ENCODE measurements around the gene SNCAIP. TPM values are rescaled to one million over a fixed set of nuclear protein-coding genes. Genes with fewer than 3 reads are reported as not detected.

Gene SNCAIP
- total RNA-seq, 4 donors from 2014 or later = 0.83 to 4.2 (median 2.9) TPM

GRCh38 chr5:122473138-122473843 lies 161.3 kb downstream of the SNCAIP start:
- WGBS = 88% methylated on average over 5 of the region's 5 CpGs
- no peak overlapping the region for H3K4me3 ChIP-seq
- TF ChIP-seq EP300 (IDR thresholded peaks at IDR 0.05) (no peak), POLR2A (IDR thresholded peaks at IDR 0.05; ENCODE audit: low read depth) (no peak), POLR2AphosphoS5 (IDR thresholded peaks at IDR 0.05) (no peak), CTCF (IDR thresholded peaks at IDR 0.05) (no peak)
- H3K4me1 ChIP-seq = no peaks in the 10 kb centered on the region
- intact Hi-C loops (cut with DNase I) = no loop called here
- H3K36me3 ChIP-seq = no peaks in the 10 kb centered on the region
- no peak for DNase-seq (ENCODE audit: extremely low spot score)
- H3K27ac ChIP-seq (replicated peaks in 1 of 4) = no peak overlapping the region
- H3K9me3 ChIP-seq = no peaks in the 10 kb centered on the region
- no peaks in the 10 kb centered on the region for H3K27me3 ChIP-seq

DNA sequence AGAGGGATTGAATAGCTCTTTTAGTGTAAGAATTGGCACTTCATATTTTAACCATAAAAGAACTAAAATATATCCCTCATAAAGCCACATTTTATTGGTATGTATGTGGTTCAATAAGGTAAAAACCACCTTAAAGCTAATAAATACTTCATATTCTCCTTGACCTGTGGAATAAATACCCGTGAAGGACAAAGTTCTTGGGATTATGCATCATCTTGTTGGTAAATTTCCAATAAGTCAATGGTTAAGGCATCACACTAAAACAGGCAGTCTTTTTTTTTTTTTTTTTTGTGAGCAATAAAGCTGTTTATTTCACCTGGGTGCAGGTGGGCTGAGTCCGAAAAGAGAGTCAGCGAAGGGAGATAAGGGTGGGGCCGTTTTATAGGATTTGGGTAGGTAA lies 161.9 kb downstream of the SNCAIP start:
- Histone ChIP-seq H3K27me3 (no peaks in the 10 kb centered on the region), H3K4me3 (no peak overlapping the region), H3K27ac (replicated peaks in 1 of 4) (no peak overlapping the region), H3K4me1 (no peaks in the 10 kb centered on the region), H3K9me3 (no peaks in the 10 kb centered on the region), H3K36me3 (no peaks in the 10 kb centered on the region)
- no peak for DNase-seq (ENCODE audit: extremely low spot score)
- WGBS = 91% methylated on average over 4 of the region's 4 CpGs
- TF ChIP-seq POLR2A (IDR thresholded peaks at IDR 0.05; ENCODE audit: low read depth) (no peak), CTCF (IDR thresholded peaks at IDR 0.05) (no peak), EP300 (IDR thresholded peaks at IDR 0.05) (no peak), POLR2AphosphoS5 (IDR thresholded peaks at IDR 0.05) (no peak)
- intact Hi-C loops (cut with DNase I) = no loop called here

GRCh38 chr5:122478741-122479442 lies 166.9 kb downstream of the SNCAIP start:
- Histone ChIP-seq H3K27ac (replicated peaks in 1 of 4) (no peak overlapping the region), H3K4me3 (no peak overlapping the region), H3K36me3 (no peaks in the 10 kb centered on the region), H3K4me1 (no peaks in the 10 kb centered on the region), H3K9me3 (no peaks in the 10 kb centered on the region), H3K27me3 (no peaks in the 10 kb centered on the region)
- TF ChIP-seq POLR2AphosphoS5 (IDR thresholded peaks at IDR 0.05) (no peak), CTCF (IDR thresholded peaks at IDR 0.05) (no peak)
- intact Hi-C loops (cut with DNase I) = no loop called here
- no peak for DNase-seq (ENCODE audit: extremely low spot score)
- 99% methylated on average over 3 of the region's 3 CpGs for WGBS

GRCh38 chr5:122480146-122480545 lies 168.1 kb downstream of the SNCAIP start:
- no peak for TF ChIP-seq EP300 (IDR thresholded peaks at IDR 0.05)
- no peak for TF ChIP-seq POLR2AphosphoS5 (IDR thresholded peaks at IDR 0.05)
- TF ChIP-seq CTCF (IDR thresholded peaks at IDR 0.05) = no peak
- TF ChIP-seq POLR2A (IDR thresholded peaks at IDR 0.05; ENCODE audit: low read depth) = no peak
- intact Hi-C loops (cut with DNase I) = no loop called here
- 81% methylated on average over 1 of the region's 1 CpG for WGBS

More at GRCh38 chr5:122480146-122480545, 168.1 kb downstream of the SNCAIP start:
- Histone ChIP-seq H3K36me3 (no peaks in the 10 kb centered on the region), H3K9me3 (no peaks in the 10 kb centered on the region), H3K4me3 (no peak overlapping the region), H3K4me1 (no peaks in the 10 kb centered on the region), H3K27me3 (no peaks in the 10 kb centered on the region), H3K27ac (replicated peaks in 1 of 4) (no peak overlapping the region)
- no peak for DNase-seq (ENCODE audit: extremely low spot score)
